ENCODE measurements around the gene CENPO.

Gene CENPO

GRCh38 chr2:24749069-24749691 is 44.0 kb upstream of the CENPO start:
- H3K4me1 ChIP-seq (ENCODE audit: control insufficient read depth in 1 of 2, insufficient read depth in 1 of 2, low read depth in 1 of 2, low read length in 1 of 2): no peaks in the 10 kb centered on the region
- TF ChIP-seq, protein P1, sequence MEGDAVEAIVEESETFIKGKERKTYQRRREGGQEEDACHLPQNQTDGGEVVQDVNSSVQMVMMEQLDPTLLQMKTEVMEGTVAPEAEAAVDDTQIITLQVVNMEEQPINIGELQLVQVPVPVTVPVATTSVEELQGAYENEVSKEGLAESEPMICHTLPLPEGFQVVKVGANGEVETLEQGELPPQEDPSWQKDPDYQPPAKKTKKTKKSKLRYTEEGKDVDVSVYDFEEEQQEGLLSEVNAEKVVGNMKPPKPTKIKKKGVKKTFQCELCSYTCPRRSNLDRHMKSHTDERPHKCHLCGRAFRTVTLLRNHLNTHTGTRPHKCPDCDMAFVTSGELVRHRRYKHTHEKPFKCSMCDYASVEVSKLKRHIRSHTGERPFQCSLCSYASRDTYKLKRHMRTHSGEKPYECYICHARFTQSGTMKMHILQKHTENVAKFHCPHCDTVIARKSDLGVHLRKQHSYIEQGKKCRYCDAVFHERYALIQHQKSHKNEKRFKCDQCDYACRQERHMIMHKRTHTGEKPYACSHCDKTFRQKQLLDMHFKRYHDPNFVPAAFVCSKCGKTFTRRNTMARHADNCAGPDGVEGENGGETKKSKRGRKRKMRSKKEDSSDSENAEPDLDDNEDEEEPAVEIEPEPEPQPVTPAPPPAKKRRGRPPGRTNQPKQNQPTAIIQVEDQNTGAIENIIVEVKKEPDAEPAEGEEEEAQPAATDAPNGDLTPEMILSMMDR (IDR thresholded peaks at IDR 0.05): no peak
- H3K27me3 ChIP-seq: no peaks in the 10 kb centered on the region
- H3K36me3 ChIP-seq: peaks cover 69% of the 10 kb centered on the region
- H3K27ac ChIP-seq: no peak overlapping the region
- no peaks in the 10 kb centered on the region for H3K9me3 ChIP-seq
- no peak overlapping the region for H3K4me3 ChIP-seq (ENCODE audit: low read depth in 1 of 2, low read length in 1 of 2)

DNA sequence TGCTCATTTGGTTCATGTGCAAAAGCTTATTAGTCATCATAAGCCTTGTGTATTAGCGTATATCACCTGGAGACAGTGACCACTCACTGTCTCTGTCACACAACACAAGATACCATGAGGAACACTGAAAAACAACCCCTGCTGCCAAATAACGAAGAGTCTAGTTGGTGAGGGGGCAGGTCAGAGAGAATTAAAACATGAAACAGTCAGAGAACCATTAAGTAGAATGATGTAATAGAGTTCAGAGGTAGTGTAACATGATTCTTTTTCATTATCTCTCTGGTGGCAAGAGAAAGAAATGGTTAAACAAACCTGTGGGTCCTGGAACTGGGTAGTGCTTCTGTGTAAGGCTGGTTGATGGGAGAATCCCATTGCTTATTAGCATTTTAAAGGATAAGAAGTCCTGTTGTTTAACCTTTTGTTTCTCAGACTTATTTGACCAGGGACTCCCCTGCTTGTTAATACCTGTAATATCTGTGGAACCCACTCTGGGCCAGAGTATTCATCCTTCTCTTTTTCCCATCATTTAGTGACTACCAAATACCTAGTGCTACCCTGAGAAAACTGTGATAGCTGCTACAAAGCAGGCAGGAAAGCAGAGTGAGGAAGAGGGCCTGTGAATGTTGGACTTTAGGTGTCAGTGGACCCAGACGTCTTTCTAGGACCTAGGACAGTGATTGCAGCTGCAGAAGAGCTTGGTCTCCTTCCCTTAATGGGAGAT is 38.1 kb upstream of the CENPO start:
- H3K27ac ChIP-seq: no peak overlapping the region
- H3K27me3 ChIP-seq: no peaks in the 10 kb centered on the region
- TF ChIP-seq, protein P1 (IDR thresholded peaks at IDR 0.05): no peak
- no peak overlapping the region for H3K4me3 ChIP-seq (ENCODE audit: low read depth in 1 of 2, low read length in 1 of 2)
- peaks cover 82% of the 10 kb centered on the region for H3K36me3 ChIP-seq
- H3K9me3 ChIP-seq: no peaks in the 10 kb centered on the region
- no peaks in the 10 kb centered on the region for H3K4me1 ChIP-seq (ENCODE audit: control insufficient read depth in 1 of 2, insufficient read depth in 1 of 2, low read depth in 1 of 2, low read length in 1 of 2)

DNA sequence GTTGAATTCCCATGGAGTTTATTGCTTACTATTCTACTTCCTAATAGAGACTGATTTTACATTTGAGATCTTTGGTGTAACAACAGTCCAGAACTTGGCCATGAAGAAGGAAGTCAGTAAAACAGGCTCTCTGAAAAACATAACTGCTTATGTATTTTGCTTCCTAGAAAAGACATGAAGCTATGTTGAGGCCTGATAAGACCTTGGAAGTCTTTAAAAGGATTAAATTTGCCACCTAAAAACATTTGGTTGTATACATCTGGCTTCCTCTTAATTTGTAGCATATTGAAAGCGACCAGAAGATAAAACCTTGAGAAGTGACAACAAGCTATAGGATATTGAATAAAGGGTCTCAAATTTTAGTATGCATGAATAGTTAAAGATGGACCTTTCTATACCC is 36.4 kb upstream of the CENPO start:
- Histone ChIP-seq H3K4me3 (ENCODE audit: low read depth in 1 of 2, low read length in 1 of 2) (no peak overlapping the region), H3K27me3 (no peaks in the 10 kb centered on the region), H3K4me1 (ENCODE audit: control insufficient read depth in 1 of 2, insufficient read depth in 1 of 2, low read depth in 1 of 2, low read length in 1 of 2) (no peaks in the 10 kb centered on the region), H3K9me3 (no peaks in the 10 kb centered on the region), H3K36me3 (peaks cover 89% of the 10 kb centered on the region), H3K27ac (no peak overlapping the region)
- TF ChIP-seq, protein P1 (IDR thresholded peaks at IDR 0.05): no peak

DNA sequence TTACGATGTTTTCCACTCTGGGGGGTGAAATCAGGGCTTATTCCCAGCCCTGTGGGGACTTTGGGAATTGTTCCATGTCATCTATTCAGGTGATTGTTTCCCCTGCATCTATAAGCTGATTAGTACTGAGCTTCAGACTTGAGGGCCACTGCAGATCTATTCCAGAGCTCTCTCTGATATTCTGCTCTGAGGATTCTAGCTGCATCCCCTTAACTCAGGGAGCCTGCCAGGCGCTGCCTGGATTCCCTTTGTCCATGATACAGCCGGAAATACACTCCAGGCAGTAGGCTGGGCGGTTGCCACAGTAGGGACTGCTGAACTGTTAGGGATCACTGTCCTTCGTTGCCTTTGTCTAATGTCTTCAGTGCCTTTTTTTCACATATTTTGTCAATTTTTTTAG is 31.4 kb upstream of the CENPO start:
- H3K27ac ChIP-seq: no peak overlapping the region
- TF ChIP-seq, protein P1 (IDR thresholded peaks at IDR 0.05): no peak
- no peaks in the 10 kb centered on the region for H3K27me3 ChIP-seq
- H3K36me3 ChIP-seq: peaks cover 80% of the 10 kb centered on the region
- no peaks in the 10 kb centered on the region for H3K9me3 ChIP-seq
- no peaks in the 10 kb centered on the region for H3K4me1 ChIP-seq (ENCODE audit: control insufficient read depth in 1 of 2, insufficient read depth in 1 of 2, low read depth in 1 of 2, low read length in 1 of 2)
- H3K4me3 ChIP-seq (ENCODE audit: low read depth in 1 of 2, low read length in 1 of 2): no peak overlapping the region

DNA sequence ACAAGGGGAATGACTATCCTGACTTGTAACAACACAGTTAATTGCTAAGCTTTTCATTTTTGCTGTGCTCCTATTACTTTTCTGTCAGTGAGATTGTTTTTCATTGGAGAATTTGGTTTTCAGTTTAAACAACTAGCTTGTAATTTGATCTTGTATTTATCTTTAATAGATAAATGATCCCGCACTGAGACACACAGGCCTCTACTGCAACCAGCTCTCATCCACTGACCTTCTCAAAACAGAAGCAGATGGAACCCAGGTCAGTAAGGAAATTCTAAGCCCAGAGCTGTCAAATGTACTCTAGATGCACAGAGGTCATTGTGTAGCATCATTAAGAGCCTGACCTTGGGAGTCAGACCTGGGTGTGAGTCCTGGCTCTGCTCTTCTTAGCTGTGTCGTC is 30.7 kb upstream of the CENPO start:
- Histone ChIP-seq H3K4me1 (ENCODE audit: control insufficient read depth in 1 of 2, insufficient read depth in 1 of 2, low read depth in 1 of 2, low read length in 1 of 2) (no peaks in the 10 kb centered on the region), H3K9me3 (no peaks in the 10 kb centered on the region), H3K27me3 (no peaks in the 10 kb centered on the region), H3K4me3 (ENCODE audit: low read depth in 1 of 2, low read length in 1 of 2) (no peak overlapping the region), H3K36me3 (peaks cover 80% of the 10 kb centered on the region), H3K27ac (no peak overlapping the region)
- TF ChIP-seq, protein P1 (IDR thresholded peaks at IDR 0.05): no peak
